HUES64 (cell line): Measurements from ENCODE around the gene PIK3R6.

ENCODE experiments used
- H3K27ac ChIP-seq: 2 replicates; pipeline ENCODE4 v1.7.0; 2013; ENCODE audit warnings: low read depth, low read length, inconsistent platforms
- H3K27me3 ChIP-seq: 2 replicates; pipeline ENCODE4 v1.6.1; 2013; ENCODE audit warnings: mild to moderate bottlenecking, low read length; ENCODE audit not compliant: insufficient read depth
- H3K36me3 ChIP-seq: 2 replicates; pipeline ENCODE4 v1.6.1; 2013; ENCODE audit warnings: mild to moderate bottlenecking, low read length; ENCODE audit not compliant: insufficient read depth
- H3K4me1 ChIP-seq: 2 replicates; pipeline ENCODE4 v1.6.1; 2013; ENCODE audit warnings: mild to moderate bottlenecking, low read length, moderate library complexity; ENCODE audit not compliant: insufficient read depth
- H3K4me3 ChIP-seq: 2 replicates; pipeline ENCODE4 v1.5.1; 2013; ENCODE audit warnings: mild to moderate bottlenecking, low read length, moderate library complexity
- H3K9ac ChIP-seq: 2 replicates; pipeline ENCODE4 v1.6.1; 2013; ENCODE audit warnings: mild to moderate bottlenecking, low read depth, low read length
- H3K9me3 ChIP-seq: 2 replicates; pipeline ENCODE4 v1.6.1; 2013; ENCODE audit warnings: low read depth, low read length; ENCODE audit not compliant: insufficient read depth
- WGBS: fragments of 150-250, 120-280 bp; methylation state at CpG from one replicate; pipeline ENCODE4 v1.1.7; 2013; ENCODE audit warnings: missing lambda C conversion rate; 5-methylcytosine and 5-hydroxymethylcytosine counted together

Gene PIK3R6

DNA sequence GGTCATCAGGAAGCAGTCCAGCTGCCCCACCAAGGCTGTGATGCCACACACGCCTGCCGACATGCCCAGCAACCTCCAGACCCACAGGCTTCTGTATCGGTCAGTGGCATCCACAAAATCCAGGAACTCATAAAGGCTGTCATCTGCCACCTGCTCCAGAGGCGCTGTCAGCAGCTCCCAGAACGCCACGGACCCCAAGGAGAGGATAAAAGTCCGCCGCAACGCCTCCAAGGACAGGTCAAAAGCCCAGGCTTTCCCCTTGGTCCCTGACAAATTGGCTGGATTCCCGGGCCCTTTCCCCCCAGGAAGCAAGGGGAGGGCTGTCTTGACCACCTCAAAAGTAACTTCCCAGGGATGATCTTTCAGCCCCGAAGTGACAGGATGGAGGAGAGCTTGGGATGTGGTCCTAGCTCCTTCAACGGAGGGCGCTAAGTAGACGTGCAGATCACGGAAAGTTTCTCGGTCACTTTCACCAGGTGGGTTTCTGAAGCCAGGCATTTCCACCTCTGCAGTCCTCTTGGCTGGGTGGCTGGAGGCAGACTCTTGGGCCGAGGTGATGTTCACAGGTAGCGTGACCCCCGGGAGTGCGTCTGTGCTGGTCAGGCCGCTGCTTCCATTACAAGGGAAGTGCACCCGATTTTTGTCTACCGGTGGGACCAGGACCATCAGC is 69.2 kb downstream of the PIK3R6 start:
- 76% methylated on average over 23 of the region's 23 CpGs for WGBS
- H3K4me3 ChIP-seq = peak overlapping the region; percentile 64
- no peaks in the 10 kb centered on the region for H3K9me3 ChIP-seq
- H3K9ac ChIP-seq = peak overlapping the region; percentile 68; the same call in 1 of the 2 replicates
- H3K4me1 ChIP-seq = no peaks in the 10 kb centered on the region
- H3K36me3 ChIP-seq = no peaks in the 10 kb centered on the region
- H3K27me3 ChIP-seq = peaks cover 16% of the 10 kb centered on the region
- no peak overlapping the region for H3K27ac ChIP-seq

DNA sequence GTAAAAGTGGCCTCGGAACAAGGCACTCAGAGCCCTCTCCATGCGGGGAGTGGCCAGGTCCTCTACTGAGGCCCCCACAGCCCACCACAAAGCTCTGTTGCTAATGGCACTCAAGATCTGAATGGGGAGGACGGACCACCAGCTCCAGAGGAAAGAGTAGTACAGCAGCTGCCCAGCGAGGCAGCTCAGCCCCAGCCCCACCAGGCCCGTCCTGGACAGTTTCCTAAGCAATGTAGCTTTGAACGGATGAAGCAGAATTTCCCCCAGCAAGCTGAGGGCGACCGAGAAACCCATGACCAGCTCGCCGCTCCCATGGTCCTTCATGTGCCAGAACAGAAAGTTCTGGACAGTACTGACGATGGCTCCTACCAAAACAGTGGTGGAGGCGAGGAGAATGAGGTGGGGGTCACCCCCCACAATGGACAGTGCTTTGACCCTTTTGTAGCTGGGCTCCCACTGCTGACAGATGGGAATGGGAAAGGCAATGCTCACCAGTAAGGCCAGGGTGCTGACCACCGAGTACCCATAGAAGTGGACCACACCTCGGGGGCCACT is 69.8 kb downstream of the PIK3R6 start:
- Histone ChIP-seq H3K4me1 (no peaks in the 10 kb centered on the region), H3K4me3 (no peak overlapping the region), H3K27me3 (peaks cover 16% of the 10 kb centered on the region), H3K27ac (no peak overlapping the region), H3K9me3 (no peaks in the 10 kb centered on the region), H3K9ac (no peak overlapping the region), H3K36me3 (no peaks in the 10 kb centered on the region)
- 88% methylated on average over 14 of the region's 14 CpGs for WGBS

DNA sequence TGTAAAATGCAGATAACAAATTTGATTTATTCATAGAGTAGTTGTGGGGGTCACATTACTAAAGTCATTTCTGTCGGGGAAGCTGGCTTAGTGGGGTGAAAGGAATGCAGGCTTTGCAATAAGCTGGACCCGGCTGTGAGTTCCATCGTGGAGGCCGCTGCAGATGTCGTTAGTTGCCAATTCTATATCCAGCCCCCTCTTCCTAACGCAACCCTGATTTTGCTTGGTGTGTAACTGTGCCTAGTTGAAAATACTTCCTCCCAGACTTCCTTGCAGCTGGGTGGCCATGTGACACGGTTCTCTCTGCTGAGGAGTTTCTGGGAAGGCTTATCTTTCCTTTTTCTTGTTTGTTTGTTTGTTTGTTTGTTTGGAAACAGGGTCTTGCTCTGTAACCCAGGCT is 72.8 kb downstream of the PIK3R6 start:
- Histone ChIP-seq H3K27me3 (peaks cover 13% of the 10 kb centered on the region), H3K9me3 (peaks cover 14% of the 10 kb centered on the region), H3K4me1 (peaks cover 6% of the 10 kb centered on the region), H3K9ac (no peak overlapping the region), H3K4me3 (no peak overlapping the region), H3K27ac (no peak overlapping the region), H3K36me3 (no peaks in the 10 kb centered on the region)
- 87% methylated on average over 7 of the region's 7 CpGs for WGBS

DNA sequence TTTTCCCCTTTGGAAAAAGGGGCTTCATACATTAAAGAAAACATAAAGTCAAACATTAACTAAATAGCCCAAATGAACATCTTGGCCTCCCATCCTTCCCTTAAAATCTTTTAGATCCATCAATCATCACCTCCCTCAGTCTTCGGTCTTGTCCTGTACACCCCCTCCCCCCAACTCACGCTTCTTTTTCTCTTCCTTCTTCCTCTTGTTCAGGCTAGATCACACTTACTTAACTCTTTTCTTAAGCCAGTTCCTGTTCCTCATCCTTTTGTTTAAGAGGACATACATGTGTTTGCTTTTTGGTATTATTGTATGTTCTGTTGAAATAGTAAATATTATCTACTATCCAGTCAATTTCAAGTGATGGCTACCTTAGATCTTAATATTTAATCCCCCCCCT is 73.8 kb downstream of the PIK3R6 start:
- Histone ChIP-seq H3K4me1 (peaks cover 6% of the 10 kb centered on the region), H3K36me3 (no peaks in the 10 kb centered on the region), H3K27me3 (peaks cover 9% of the 10 kb centered on the region), H3K4me3 (no peak overlapping the region), H3K27ac (no peak overlapping the region), H3K9me3 (peaks cover 14% of the 10 kb centered on the region), H3K9ac (no peak overlapping the region)
- 89% methylated on average over 2 of the region's 2 CpGs for WGBS

DNA sequence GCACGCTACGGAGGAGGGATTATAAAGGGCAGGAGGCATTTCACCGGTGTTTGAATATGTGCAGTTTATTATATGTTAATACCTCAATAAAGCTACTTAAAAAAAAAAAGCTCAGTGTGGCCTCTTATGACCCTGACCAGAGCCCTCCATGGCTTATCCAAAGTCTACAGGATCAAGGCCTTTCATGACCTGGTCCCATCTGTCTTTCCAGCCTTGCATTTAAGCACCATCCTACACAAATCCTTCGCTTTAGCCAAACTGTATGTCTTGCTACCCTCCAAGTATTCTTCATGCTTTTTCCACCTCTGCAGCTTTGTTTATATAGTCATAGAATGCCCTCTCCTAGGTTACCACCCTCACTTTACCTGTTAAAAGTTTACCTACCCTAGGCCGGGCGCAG is 74.8 kb downstream of the PIK3R6 start:
- no peaks in the 10 kb centered on the region for H3K36me3 ChIP-seq
- H3K4me1 ChIP-seq = peaks cover 6% of the 10 kb centered on the region
- no peak overlapping the region for H3K4me3 ChIP-seq
- 96% methylated on average over 5 of the region's 6 CpGs for WGBS
- H3K27me3 ChIP-seq = no peaks in the 10 kb centered on the region
- H3K27ac ChIP-seq = no peak overlapping the region
- H3K9ac ChIP-seq = no peak overlapping the region
- peaks cover 14% of the 10 kb centered on the region for H3K9me3 ChIP-seq

DNA sequence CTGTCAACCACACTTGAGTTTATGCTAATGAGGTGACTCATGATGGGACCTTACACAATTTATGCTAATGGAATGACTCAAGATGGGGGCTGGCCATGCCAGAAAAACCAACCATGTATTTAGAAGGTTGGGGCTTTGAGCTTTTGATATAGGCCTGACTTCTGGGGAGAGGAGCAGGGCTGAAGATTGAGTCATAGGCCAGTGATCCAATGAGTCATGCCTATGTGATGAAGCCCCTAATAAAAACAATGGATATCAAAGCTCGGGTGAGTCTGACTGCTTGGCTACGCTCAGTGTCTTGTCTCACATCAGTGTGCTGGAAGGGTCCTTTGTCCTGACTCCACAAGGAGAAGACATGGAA is 75.6 kb downstream of the PIK3R6 start:
- Histone ChIP-seq H3K27me3 (no peaks in the 10 kb centered on the region), H3K36me3 (no peaks in the 10 kb centered on the region), H3K4me3 (no peak overlapping the region), H3K27ac (no peak overlapping the region), H3K9ac (no peak overlapping the region), H3K4me1 (peaks cover 6% of the 10 kb centered on the region), H3K9me3 (peaks cover 14% of the 10 kb centered on the region)
- 94% methylated on average over 2 of the region's 2 CpGs for WGBS

DNA sequence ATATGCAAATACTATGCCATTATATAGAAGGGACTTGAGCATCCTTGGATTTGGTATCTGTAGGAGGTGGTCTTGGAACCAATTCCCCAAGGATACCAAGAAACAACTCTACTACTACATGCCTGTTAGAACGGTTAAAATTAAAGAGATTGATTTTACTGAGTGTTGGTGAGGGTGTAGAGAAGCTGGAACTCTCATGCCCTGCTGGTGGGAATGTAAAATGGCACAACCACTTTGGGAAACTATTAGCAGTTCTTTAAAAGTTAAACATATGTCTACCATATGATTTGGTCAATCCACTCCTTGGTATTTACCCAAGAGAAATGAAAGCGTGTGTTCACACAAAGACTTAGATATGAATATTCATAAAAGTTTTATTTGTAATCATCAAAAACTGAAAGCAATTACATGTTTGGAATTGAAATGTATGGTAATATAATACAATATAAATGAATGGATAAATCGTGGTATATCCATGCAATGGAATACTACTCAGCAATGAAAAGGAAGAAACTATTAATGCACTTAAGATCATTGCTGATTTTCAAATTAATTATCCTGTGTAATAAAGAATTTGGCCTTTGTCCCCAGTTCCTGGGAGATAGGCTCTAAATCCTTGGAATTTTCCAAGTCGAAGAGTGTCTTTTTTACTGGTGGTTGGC is 76.1 kb downstream of the PIK3R6 start:
- Histone ChIP-seq H3K9ac (no peak overlapping the region), H3K4me3 (no peak overlapping the region), H3K4me1 (peaks cover 6% of the 10 kb centered on the region), H3K27me3 (no peaks in the 10 kb centered on the region), H3K27ac (no peak overlapping the region), H3K9me3 (peaks cover 14% of the 10 kb centered on the region), H3K36me3 (no peaks in the 10 kb centered on the region)
- 96% methylated on average over 2 of the region's 4 CpGs for WGBS

DNA sequence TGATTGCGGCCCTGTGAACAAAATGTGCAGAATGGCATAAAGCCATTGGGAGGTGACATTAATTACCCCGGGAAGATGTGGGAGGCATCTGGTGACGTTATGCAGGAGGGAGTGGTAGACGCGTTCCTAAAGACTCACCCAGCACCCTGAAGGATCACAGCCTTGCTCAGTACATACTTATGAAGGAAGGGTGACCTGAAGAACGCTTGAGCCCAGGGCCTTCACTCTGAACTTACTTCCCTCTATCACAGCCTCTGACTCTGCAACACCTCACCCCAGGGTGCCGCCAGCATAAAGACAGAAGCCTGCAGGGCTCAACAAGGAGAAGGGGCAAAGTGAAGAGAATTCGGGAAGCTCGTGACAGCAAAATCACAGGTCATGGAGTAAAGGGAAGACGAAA is 77.7 kb downstream of the PIK3R6 start:
- H3K4me3 ChIP-seq = no peak overlapping the region
- no peaks in the 10 kb centered on the region for H3K27me3 ChIP-seq
- H3K9ac ChIP-seq = no peak overlapping the region
- H3K36me3 ChIP-seq = no peaks in the 10 kb centered on the region
- 68% methylated on average over 10 of the region's 10 CpGs for WGBS
- peaks cover 14% of the 10 kb centered on the region for H3K9me3 ChIP-seq
- no peak overlapping the region for H3K27ac ChIP-seq
- H3K4me1 ChIP-seq = peaks cover 6% of the 10 kb centered on the region

DNA sequence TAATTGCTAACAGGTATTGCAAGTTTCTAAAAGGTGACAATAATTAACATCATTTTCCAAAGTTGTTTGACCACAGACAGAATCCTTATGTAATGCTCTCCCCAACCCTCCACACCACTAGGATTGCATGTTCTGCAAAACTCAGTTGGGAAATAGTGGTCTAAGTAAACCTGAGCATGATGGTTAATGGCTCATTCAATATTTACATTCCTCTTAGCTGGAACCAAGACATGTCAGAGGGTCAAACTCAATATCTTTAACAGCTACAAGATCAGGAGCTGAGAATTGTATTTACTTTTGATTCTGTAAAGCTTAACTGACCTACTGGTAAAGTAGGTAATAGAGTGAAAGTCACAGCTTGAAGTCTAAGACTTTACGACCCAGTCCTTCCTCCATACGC is 78.5 kb downstream of the PIK3R6 start:
- Histone ChIP-seq H3K9me3 (peaks cover 14% of the 10 kb centered on the region), H3K27me3 (no peaks in the 10 kb centered on the region), H3K9ac (no peak overlapping the region), H3K36me3 (no peaks in the 10 kb centered on the region), H3K27ac (no peak overlapping the region), H3K4me1 (peaks cover 6% of the 10 kb centered on the region), H3K4me3 (no peak overlapping the region)
- 100% methylated on average over 2 of the region's 2 CpGs for WGBS

DNA sequence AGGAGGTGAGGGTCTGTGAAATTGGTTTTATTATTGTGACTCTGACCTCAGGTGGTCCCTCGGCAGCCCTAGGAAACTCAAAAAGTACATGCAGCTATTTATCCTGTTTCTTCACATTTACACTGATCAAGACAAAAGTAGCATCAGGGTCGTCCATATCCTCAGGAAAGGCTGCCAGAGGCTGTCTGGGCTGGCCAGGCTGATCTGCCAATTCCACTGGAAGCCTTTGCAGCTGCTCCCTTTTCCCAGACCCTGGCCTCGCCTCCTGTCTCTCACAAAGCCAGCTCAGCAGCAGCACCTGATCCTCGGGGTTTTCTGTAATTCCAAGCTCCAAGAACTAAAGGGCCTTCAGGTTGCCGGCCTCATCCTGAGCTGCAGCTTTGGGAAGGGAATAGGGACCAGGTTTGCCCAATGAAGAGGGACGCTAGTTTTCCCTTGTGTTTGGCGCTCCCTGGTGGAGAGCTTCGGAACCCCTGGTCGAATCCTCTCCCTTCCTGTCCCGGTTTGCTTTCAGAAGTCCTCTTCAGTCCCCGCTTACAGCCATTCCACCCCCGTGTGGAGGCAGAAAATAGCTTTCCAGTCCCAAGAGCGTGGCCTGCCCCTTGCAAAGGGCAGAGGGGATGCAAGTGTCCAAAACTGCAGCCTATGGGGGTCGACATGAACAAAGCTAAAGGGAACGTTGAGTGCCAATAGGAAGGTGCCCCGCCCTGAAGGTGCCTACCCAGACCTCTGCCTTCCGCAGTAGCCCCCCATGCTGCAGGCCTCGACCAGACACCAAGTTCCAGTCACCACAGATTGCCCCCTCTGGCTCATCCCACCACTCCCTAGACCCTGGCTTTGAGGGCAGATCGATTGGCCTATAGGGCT is 81.7 kb downstream of the PIK3R6 start:
- Histone ChIP-seq H3K4me3 (no peak overlapping the region), H3K4me1 (peaks cover 6% of the 10 kb centered on the region), H3K27ac (no peak overlapping the region), H3K9me3 (no peaks in the 10 kb centered on the region), H3K36me3 (no peaks in the 10 kb centered on the region), H3K9ac (no peak overlapping the region), H3K27me3 (no peaks in the 10 kb centered on the region)
- WGBS = 38% methylated on average over 19 of the region's 19 CpGs

DNA sequence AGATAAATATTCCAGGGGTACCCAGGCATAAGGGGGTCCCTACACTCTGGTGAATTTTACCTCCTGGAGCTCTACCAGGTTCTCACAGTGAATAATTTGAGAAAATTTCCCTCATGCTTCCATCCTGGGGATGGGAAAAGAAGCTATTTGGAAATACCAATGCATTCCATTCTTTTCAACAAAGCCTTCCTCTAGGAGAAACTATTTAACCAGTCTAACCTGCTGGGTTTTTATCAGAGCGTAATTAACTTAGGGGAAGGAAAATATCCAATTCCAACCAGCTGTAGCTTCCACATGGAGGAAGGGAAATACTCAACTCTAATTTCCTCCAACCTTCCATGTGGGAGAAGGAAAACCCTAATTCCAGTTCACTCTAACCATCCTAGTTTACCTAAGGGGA is 85.3 kb downstream of the PIK3R6 start:
- Histone ChIP-seq H3K4me1 (no peaks in the 10 kb centered on the region), H3K9me3 (no peaks in the 10 kb centered on the region), H3K27me3 (no peaks in the 10 kb centered on the region), H3K9ac (no peak overlapping the region), H3K4me3 (no peak overlapping the region), H3K27ac (no peak overlapping the region), H3K36me3 (no peaks in the 10 kb centered on the region)
- no CpG with 5 or more reads among the region's 1 CpG for WGBS
